Lower lobe of right lung (tissue), 2 donors: ENCODE results near the gene ARHGEF5. TPM values are rescaled to one million over a fixed set of nuclear protein-coding genes. Genes with fewer than 3 reads are reported as not detected.

Experiments used
- ATAC-seq, 2 donors: fragments of 200-7000 bp; cut with Tn5 transposase; one replicate each; pipeline ENCODE4 v1.9.1; 2020 to 2022; ENCODE audit warnings: mild to moderate bottlenecking in 2 of 2, moderate library complexity in 2 of 2
- DNase-seq: peaks from one replicate; pipeline ENCODE4 v3.0.0-alpha.2; 2020
- H3K27ac ChIP-seq: fragments of 200-600 bp; one replicate; pipeline ENCODE4 v1.8.0; 2022
- H3K27me3 ChIP-seq: fragments of 200-600 bp; one replicate; pipeline ENCODE4 v1.8.0; 2022; ENCODE audit warnings: low read depth
- H3K36me3 ChIP-seq: fragments of 200-600 bp; one replicate; pipeline ENCODE4 v1.8.0; 2022; ENCODE audit warnings: mild to moderate bottlenecking
- H3K4me1 ChIP-seq: fragments of 200-600 bp; one replicate; pipeline ENCODE4 v1.8.0; 2022
- H3K4me3 ChIP-seq: fragments of 200-600 bp; one replicate; pipeline ENCODE4 v1.8.0; 2022; ENCODE audit warnings: mild to moderate bottlenecking
- H3K9me3 ChIP-seq: fragments of 200-600 bp; one replicate; pipeline ENCODE4 v1.8.0; 2022
- intact Hi-C: fragments of 100-400 bp; cut with DNase I; formaldehyde crosslinking; loops from one replicate; pipeline ENCODE4 v1.11.0; 2022
- total RNA-seq: library from RNA; stranded (reverse); fragmentation: NEBNext Ultra II Directional; extraction: Animal tissue kit (Norgen Biotek cat#: 25700); gene quantifications from one replicate; pipeline ENCODE4 v1.2.1, GENCODE V29; 2021
- TF ChIP-seq, protein P1 (sequence below): fragments of 200-600 bp; IDR thresholded peaks from one replicate; pipeline ENCODE4 v1.8.0; 2022; ENCODE audit warnings: antibody characterized with exemption, mild to moderate bottlenecking
- donor health status: DM: no; HTN: yes; CAD: no; lungs with severe emphysema.

Gene ARHGEF5
- total RNA-seq, 1 donor from 2014 or later, result 39.5 TPM

GRCh38 chr7:144384071-144384470, 28.9 kb downstream of the ARHGEF5 start:
- Histone ChIP-seq H3K9me3 (no peaks in the 10 kb centered on the region), H3K36me3 (peaks cover 11% of the 10 kb centered on the region), H3K27ac (no peak overlapping the region), H3K4me3 (no peak overlapping the region), H3K4me1 (no peaks in the 10 kb centered on the region), H3K27me3 (no peaks in the 10 kb centered on the region)
- intact Hi-C loops, result no loop called here
- DNase-seq (no peak), ATAC-seq (no peak)
- TF ChIP-seq, protein P1, sequence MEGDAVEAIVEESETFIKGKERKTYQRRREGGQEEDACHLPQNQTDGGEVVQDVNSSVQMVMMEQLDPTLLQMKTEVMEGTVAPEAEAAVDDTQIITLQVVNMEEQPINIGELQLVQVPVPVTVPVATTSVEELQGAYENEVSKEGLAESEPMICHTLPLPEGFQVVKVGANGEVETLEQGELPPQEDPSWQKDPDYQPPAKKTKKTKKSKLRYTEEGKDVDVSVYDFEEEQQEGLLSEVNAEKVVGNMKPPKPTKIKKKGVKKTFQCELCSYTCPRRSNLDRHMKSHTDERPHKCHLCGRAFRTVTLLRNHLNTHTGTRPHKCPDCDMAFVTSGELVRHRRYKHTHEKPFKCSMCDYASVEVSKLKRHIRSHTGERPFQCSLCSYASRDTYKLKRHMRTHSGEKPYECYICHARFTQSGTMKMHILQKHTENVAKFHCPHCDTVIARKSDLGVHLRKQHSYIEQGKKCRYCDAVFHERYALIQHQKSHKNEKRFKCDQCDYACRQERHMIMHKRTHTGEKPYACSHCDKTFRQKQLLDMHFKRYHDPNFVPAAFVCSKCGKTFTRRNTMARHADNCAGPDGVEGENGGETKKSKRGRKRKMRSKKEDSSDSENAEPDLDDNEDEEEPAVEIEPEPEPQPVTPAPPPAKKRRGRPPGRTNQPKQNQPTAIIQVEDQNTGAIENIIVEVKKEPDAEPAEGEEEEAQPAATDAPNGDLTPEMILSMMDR, result no peak

- Histone ChIP-seq H3K9me3 (no peaks in the 10 kb centered on the region), H3K4me1 (no peaks in the 10 kb centered on the region), H3K36me3 (peaks cover 8% of the 10 kb centered on the region), H3K4me3 (no peak overlapping the region), H3K27me3 (no peaks in the 10 kb centered on the region), H3K27ac (no peak overlapping the region)
- TF ChIP-seq, protein P1, result no peak
- intact Hi-C loops, result no loop called here
- peak; percentile 44 to 48 for ATAC-seq
- DNase-seq, result no peak
Measured at GRCh38 chr7:144384555-144385245, 29.5 kb downstream of the ARHGEF5 start.

DNA sequence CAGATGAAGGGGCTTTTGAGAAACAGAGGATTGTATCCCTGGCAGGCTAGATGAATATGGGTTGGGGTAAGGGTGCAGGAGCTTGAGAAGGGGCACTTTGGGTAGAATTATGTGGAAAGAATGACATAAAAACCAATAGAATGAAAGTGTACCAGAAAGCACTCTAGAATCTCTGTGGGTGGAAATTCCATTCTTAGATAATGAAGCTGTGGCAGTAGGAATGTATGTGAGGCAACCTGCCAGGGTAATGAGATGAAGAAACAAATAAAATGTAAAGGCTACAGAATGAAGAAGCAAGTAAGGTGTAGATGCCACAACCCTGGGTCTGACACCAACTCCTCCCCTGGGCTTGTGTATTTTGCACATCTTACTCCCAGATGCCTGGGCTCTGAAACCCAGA, 31.5 kb downstream of the ARHGEF5 start:
- Histone ChIP-seq H3K4me3 (no peak overlapping the region), H3K36me3 (no peaks in the 10 kb centered on the region), H3K27me3 (no peaks in the 10 kb centered on the region), H3K4me1 (peaks cover 12% of the 10 kb centered on the region), H3K9me3 (no peaks in the 10 kb centered on the region), H3K27ac (no peak overlapping the region)
- intact Hi-C loops, result no loop called here
- ATAC-seq (no peak), DNase-seq (no peak)
- TF ChIP-seq, protein P1, result no peak

DNA sequence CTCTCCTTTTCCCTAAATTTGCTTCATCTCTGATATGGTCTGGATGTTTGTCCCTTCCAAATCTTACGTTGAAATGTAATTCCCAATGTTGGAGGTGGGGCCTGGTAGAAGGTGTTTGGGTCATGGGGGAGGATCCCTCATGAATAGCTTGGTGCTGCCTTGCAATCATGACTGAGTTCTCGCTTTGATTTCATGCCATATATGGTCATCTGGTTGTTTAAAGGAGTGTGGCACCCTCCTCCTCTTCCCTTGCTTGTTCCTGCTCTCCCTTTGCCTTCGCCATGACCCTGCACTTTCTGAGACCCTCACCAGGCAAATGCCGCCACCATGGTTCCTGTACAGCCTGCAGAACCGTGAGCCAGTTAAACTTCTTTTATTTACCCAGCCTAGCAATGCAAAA, 33.7 kb downstream of the ARHGEF5 start:
- DNase-seq (no peak), ATAC-seq (no peak)
- intact Hi-C loops, result no loop called here
- Histone ChIP-seq H3K27me3 (no peaks in the 10 kb centered on the region), H3K4me1 (peaks cover 17% of the 10 kb centered on the region), H3K9me3 (no peaks in the 10 kb centered on the region), H3K36me3 (no peaks in the 10 kb centered on the region), H3K27ac (no peak overlapping the region), H3K4me3 (no peak overlapping the region)
- TF ChIP-seq, protein P1, result no peak

- Histone ChIP-seq H3K4me1 (peaks cover 17% of the 10 kb centered on the region), H3K27me3 (no peaks in the 10 kb centered on the region), H3K9me3 (no peaks in the 10 kb centered on the region), H3K36me3 (no peaks in the 10 kb centered on the region), H3K4me3 (no peak overlapping the region), H3K27ac (no peak overlapping the region)
- ATAC-seq (no peak), DNase-seq (no peak)
- TF ChIP-seq, protein P1, result no peak
- intact Hi-C loops, result no loop called here
Measured at GRCh38 chr7:144390481-144390880, 35.3 kb downstream of the ARHGEF5 start.
